Panc1 (cell line): ENCODE data around the gene RPL38.

ENCODE experiments used
- POLR2AphosphoS5 ChIP-seq: IDR thresholded peaks from 2 replicates; pipeline ENCODE4 v1.6.1; 2012; ENCODE audit warnings: mild to moderate bottlenecking, low read depth, low read length, moderate library complexity
- REST ChIP-seq, 2 experiments: IDR thresholded peaks; 2 replicates each; pipeline ENCODE4 v1.6.1; 2011 to 2012; ENCODE audit warnings: low read depth in 2 of 2, control low read depth in 1 of 2, low read length in 1 of 2, mild to moderate bottlenecking in 1 of 2, moderate library complexity in 1 of 2; ENCODE audit not compliant: insufficient read depth in 1 of 2
- SIN3A ChIP-seq: IDR thresholded peaks from 2 replicates; pipeline ENCODE4 v1.6.1; 2012; ENCODE audit warnings: low read depth, mild to moderate bottlenecking, low read length, moderate library complexity, borderline replicate concordance; ENCODE audit not compliant: insufficient read depth
- TF ChIP-seq, protein P1 (sequence below): fragments of 450-650 bp; IDR thresholded peaks from 2 replicates; pipeline ENCODE4 v1.5.1; 2017; ENCODE audit warnings: mild to moderate bottlenecking

DNA sequence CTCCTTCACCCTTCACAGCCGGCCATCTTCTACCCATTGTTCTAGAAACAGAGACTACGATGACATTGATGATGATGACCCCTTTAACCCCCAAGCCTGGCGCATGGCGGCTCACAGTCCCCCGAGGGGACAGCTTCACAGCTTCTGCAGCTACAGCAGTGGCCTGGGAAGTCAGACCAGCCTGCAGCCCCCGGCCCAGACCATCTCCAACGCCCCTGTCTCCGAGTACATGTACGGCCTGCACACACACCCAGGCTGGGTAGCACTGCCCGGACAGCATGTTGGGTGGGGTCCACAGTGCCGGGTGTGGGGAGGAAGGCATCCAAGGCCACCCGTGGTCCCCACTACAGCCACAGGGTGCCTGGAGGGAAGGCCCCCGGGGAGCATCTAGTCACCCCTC is 49.6 kb downstream of the RPL38 start:
- TF ChIP-seq, protein P1, sequence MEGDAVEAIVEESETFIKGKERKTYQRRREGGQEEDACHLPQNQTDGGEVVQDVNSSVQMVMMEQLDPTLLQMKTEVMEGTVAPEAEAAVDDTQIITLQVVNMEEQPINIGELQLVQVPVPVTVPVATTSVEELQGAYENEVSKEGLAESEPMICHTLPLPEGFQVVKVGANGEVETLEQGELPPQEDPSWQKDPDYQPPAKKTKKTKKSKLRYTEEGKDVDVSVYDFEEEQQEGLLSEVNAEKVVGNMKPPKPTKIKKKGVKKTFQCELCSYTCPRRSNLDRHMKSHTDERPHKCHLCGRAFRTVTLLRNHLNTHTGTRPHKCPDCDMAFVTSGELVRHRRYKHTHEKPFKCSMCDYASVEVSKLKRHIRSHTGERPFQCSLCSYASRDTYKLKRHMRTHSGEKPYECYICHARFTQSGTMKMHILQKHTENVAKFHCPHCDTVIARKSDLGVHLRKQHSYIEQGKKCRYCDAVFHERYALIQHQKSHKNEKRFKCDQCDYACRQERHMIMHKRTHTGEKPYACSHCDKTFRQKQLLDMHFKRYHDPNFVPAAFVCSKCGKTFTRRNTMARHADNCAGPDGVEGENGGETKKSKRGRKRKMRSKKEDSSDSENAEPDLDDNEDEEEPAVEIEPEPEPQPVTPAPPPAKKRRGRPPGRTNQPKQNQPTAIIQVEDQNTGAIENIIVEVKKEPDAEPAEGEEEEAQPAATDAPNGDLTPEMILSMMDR = no peak
- TF ChIP-seq SIN3A = no peak
- TF ChIP-seq POLR2AphosphoS5 = no peak
- no peak for TF ChIP-seq REST (IDR thresholded peaks at IDR 0.05; ENCODE audit: insufficient read depth in 1 of 2, low read depth in 2 of 2, low read length in 1 of 2)
